ENCODE results near the gene OLFML2A. TPM values are rescaled to one million over a fixed set of nuclear protein-coding genes. Genes with fewer than 3 reads are reported as not detected.

Gene OLFML2A
- total RNA-seq, 1 donor from 2014 or later: 7.0 TPM

- TF ChIP-seq CTCF (conservative IDR thresholded peaks at IDR 0.05; ENCODE audit: low read depth, low read length): no peak
- DNase-seq (ENCODE audit: low read depth): no peak
- no peak overlapping the region for H3K4me3 ChIP-seq (ENCODE audit: low read depth, low read length)
These were observed 28.3 kb downstream of the OLFML2A start for GRCh38 chr9:124805186-124805585.

GRCh38 chr9:124808246-124808956 lies 31.5 kb downstream of the OLFML2A start:
- TF ChIP-seq CTCF (conservative IDR thresholded peaks at IDR 0.05; ENCODE audit: low read depth, low read length): no peak
- H3K4me3 ChIP-seq (ENCODE audit: low read depth, low read length): no peak overlapping the region
- DNase-seq (ENCODE audit: low read depth): no peak

GRCh38 chr9:124809211-124809610 lies 32.3 kb downstream of the OLFML2A start:
- no peak overlapping the region for H3K4me3 ChIP-seq (ENCODE audit: low read depth, low read length)
- TF ChIP-seq CTCF (conservative IDR thresholded peaks at IDR 0.05; ENCODE audit: low read depth, low read length): no peak
- DNase-seq (ENCODE audit: low read depth): no peak

- no peak for DNase-seq (ENCODE audit: low read depth)
- H3K4me3 ChIP-seq (ENCODE audit: low read depth, low read length): no peak overlapping the region
- no peak for TF ChIP-seq CTCF (conservative IDR thresholded peaks at IDR 0.05; ENCODE audit: low read depth, low read length)
These were observed 33.0 kb downstream of the OLFML2A start for GRCh38 chr9:124809741-124810500.

GRCh38 chr9:124810663-124811355 lies 33.9 kb downstream of the OLFML2A start:
- TF ChIP-seq CTCF (conservative IDR thresholded peaks at IDR 0.05; ENCODE audit: low read depth, low read length): no peak
- H3K4me3 ChIP-seq (ENCODE audit: low read depth, low read length): no peak overlapping the region
- DNase-seq (ENCODE audit: low read depth): no peak

GRCh38 chr9:124812441-124812876 lies 35.5 kb downstream of the OLFML2A start:
- no peak for TF ChIP-seq CTCF (conservative IDR thresholded peaks at IDR 0.05; ENCODE audit: low read depth, low read length)
- no peak overlapping the region for H3K4me3 ChIP-seq (ENCODE audit: low read depth, low read length)
- DNase-seq (ENCODE audit: low read depth): peak; percentile 61

Data from epithelial cell of proximal tubule (primary cell).